GM12878 (cell line): ENCODE results near the gene FCGR1A. TPM values are rescaled to one million over a fixed set of nuclear protein-coding genes. Genes with fewer than 3 reads are reported as not detected.
"Not testable (repeated sequence)": the region's sequence is repeated elsewhere in the genome, so short reads cannot be mapped to it uniquely, and the experiment has no call there.

ENCODE experiments used
- ATAC-seq: fragments of 200-7000 bp; cut with Tn5 transposase; 3 replicates; pipeline ENCODE4 v1.9.1; 2020; ENCODE audit warnings: mild to moderate bottlenecking, moderate library complexity
- BruUV-seq: library from RNA; stranded (reverse); fragments of 400-500 nt; replicated peaks from 2 replicates; lab custom pipeline; 2021; lab: Mats Ljungman, UMichigan
- CTCF ChIA-PET: fragments of 300-600 bp; sonication (Branson Sonifier 250); formaldehyde crosslinking; extraction: SDS; loops from one replicate; lab custom pipeline; 2021; ENCODE audit warnings: inconsistent platforms; lab: Yijun Ruan, JAX
- POLR2A ChIA-PET: fragments of 350-600 bp; formaldehyde crosslinking; extraction: SDS; loops from one replicate; lab custom pipeline; 2021; ENCODE audit warnings: inconsistent platforms; lab: Charles Lee
- RAD21 ChIA-PET: fragments of 300-600 bp; sonication (Branson Sonifier 250); formaldehyde crosslinking; loops from one replicate; lab custom pipeline; 2023; ENCODE audit warnings: antibody characterized with exemption; ENCODE audit not compliant: unreplicated experiment; lab: Charles Lee
- SMC1A ChIA-PET: fragments of 300-600 bp; sonication (Branson Sonifier 250); formaldehyde crosslinking; loops from one replicate; lab custom pipeline; 2023; ENCODE audit not compliant: unreplicated experiment, uncharacterized antibody; lab: Charles Lee
- DNase-seq: peaks from one replicate; pipeline ENCODE4 v3.0.0-alpha.2; 2011; ENCODE audit warnings: low read depth, low spot score
- FAIRE-seq: peaks from 3 replicates; lab custom pipeline; 2011; peaks lifted over from hg19 to GRCh38; lab: Jason Lieb, UNC
- H2AFZ ChIP-seq: 2 replicates; pipeline ENCODE4 v1.6.0; 2011; ENCODE audit warnings: low read depth, low read length, control low read depth; ENCODE audit not compliant: control insufficient read depth
- H3K27ac ChIP-seq: 2 replicates; pipeline ENCODE4 v1.5.1; 2011; ENCODE audit warnings: control low read depth; ENCODE audit not compliant: control insufficient read depth, insufficient read depth
- H3K27me3 ChIP-seq, 2 experiments: replicated peaks in 1 of 2; 2 replicates each; pipeline versions ENCODE4 v1.6.0 to v1.6.1; 2011; ENCODE audit warnings: low read length in 1 of 2; ENCODE audit not compliant: control insufficient read depth in 2 of 2, insufficient read depth in 2 of 2
- H3K36me3 ChIP-seq, 2 experiments: 2 replicates each; pipeline ENCODE4 v1.5.1; 2011; ENCODE audit warnings: low read length in 1 of 2; ENCODE audit not compliant: control insufficient read depth in 2 of 2, insufficient read depth in 2 of 2
- H3K4me1 ChIP-seq: 2 replicates; pipeline ENCODE4 v1.6.1; 2011; ENCODE audit warnings: mild to moderate bottlenecking, low read length, moderate library complexity, mixed read lengths; ENCODE audit not compliant: control insufficient read depth, insufficient read depth
- H3K4me2 ChIP-seq: 2 replicates; pipeline ENCODE4 v1.6.0; 2011; ENCODE audit warnings: control low read depth; ENCODE audit not compliant: control insufficient read depth, insufficient read depth
- H3K4me3 ChIP-seq: fragments of 200-600 bp; sonication (generic); 2 replicates; pipeline ENCODE4 v1.5.1; 2016
- H3K79me2 ChIP-seq: 2 replicates; pipeline ENCODE4 v1.6.0; 2011; ENCODE audit warnings: low read length; ENCODE audit not compliant: control insufficient read depth, insufficient read depth
- H3K9ac ChIP-seq: 2 replicates; pipeline ENCODE4 v1.8.0; 2011; ENCODE audit warnings: low read length, control low read depth, mixed read lengths; ENCODE audit not compliant: control insufficient read depth, insufficient read depth
- H3K9me3 ChIP-seq: replicated peaks from 3 replicates; pipeline ENCODE4 v1.5.1; 2011; ENCODE audit warnings: mild to moderate bottlenecking, low read length; ENCODE audit not compliant: control insufficient read depth, insufficient read depth
- H4K20me1 ChIP-seq: 2 replicates; pipeline ENCODE4 v1.6.0; 2011; ENCODE audit not compliant: control insufficient read depth, insufficient read depth
- WGBS: methylation state at CpG from one replicate; pipeline ENCODE4 v1.1.6; 2016; ENCODE audit warnings: low lambda C conversion rate; ENCODE audit not compliant: insufficient replicate concordance, insufficient coverage; ENCODE audit errors: missing lambda C conversion rate; 5-methylcytosine and 5-hydroxymethylcytosine counted together
- in situ Hi-C: fragments of 300-500 bp; cut with MboI; formaldehyde crosslinking; loops from 9 replicates; pipeline ENCODE4 v1.14.3; 2018; ENCODE audit warnings: mixed read lengths
- intact Hi-C: fragments of 100-400 bp; cut with micrococcal nuclease; formaldehyde crosslinking; loops from one replicate; pipeline ENCODE4 v1.14.2; 2022; ENCODE audit not compliant: unreplicated experiment
- polyA plus RNA-seq, 11 experiments: library from polyadenylated mRNA; depleted of rRNA in 4 of 11; unstranded in 6 of 11; stranded (reverse) in 5 of 11; fragments of >200 nt; fragmentation: Nextera tagmentation in 4 of 11; fragmentation: Illumina TruSeq in 1 of 11; extraction: Ambion mirVana in 4 of 11; extraction: Trizol in 1 of 11; gene quantifications; 1 replicate in 1 of 11; 2 replicates in 10 of 11; pipeline versions ENCODE4 v1.2.1 to v1.2.3, GENCODE V29; 2011 to 2016; ENCODE audit warnings: inconsistent platforms in 2 of 11, missing spikeins in 2 of 11, low read depth in 1 of 11
- total RNA-seq, 4 experiments: library from RNA; depleted of rRNA in 3 of 4; stranded (reverse); fragments of >200 nt in 3 of 4; fragmentation: Illumina TruSeq in 1 of 4; extraction: Trizol in 1 of 4; gene quantifications; 2 replicates each; pipeline versions ENCODE4 v1.2.1 to v1.2.3, GENCODE V29; 2013 to 2021

Gene FCGR1A
- total and polyA plus RNA-seq, 10 of the 15 experiments (the other 5 are each of a cell fraction or from before 2014, with no cell fraction given), result not detected

DNA sequence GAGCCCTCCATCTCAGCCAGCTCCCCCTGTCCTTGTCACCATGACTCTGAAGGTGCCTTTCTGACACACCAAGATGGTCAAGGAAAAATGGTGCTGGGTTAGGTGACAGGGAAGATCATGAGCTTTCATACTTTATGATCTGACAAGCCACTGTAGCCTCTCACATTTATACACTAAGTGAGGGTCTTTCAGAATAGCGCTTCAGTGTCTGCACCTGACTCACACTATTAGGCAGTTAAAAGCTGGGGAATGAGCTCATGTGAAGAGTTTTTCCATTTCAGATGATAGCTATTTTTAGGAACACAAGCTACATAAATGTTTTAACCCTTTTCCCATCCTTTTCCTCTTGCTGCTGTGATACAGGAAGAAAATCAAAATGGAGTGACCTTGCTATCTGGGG is 4.2 kb upstream of the FCGR1A start:
- H3K4me2 ChIP-seq, intact Hi-C loops, H3K9me3 ChIP-seq, H2AFZ ChIP-seq, SMC1A ChIA-PET, RAD21 ChIA-PET, H4K20me1 ChIP-seq, H3K4me3 ChIP-seq, BruUV-seq, FAIRE-seq, DNase-seq, POLR2A ChIA-PET, H3K27me3 ChIP-seq, H3K9ac ChIP-seq, CTCF ChIA-PET, ATAC-seq, H3K4me1 ChIP-seq, H3K79me2 ChIP-seq, in situ Hi-C loops, H3K27ac ChIP-seq, H3K36me3 ChIP-seq: not testable (repeated sequence)
- WGBS, result no CpG with 5 or more reads among the region's 1 CpG

DNA sequence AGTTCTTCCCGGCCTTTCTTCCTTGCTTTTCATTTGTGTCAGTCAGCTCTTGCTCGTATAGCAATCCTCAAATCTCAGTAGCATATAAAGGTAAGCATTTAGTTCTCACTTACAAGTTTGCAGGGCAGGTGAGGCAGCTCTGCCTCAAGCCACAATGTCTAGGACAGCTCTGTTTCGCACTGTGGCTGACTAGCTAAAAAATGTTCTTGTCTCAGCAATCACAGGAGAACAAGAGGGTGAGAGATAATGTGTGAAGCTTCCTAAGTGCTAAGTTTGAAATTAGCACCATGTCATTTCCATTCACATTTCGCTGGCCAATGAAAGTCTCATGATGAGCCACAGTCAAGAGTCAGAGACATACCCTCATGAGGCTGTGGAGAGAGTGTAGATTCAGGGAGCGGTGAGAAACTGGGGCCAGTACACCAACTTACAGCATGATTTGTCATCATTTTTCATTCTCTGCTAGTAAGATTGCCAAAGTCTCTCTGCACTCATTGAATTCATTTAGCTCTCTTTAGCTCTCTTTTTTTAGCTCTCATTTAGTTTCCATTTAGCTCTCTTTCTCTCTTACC is 995 bp upstream of the FCGR1A start:
- intact Hi-C loops, H3K27ac ChIP-seq, H3K4me3 ChIP-seq, RAD21 ChIA-PET, H3K27me3 ChIP-seq, BruUV-seq, H3K36me3 ChIP-seq, FAIRE-seq, ATAC-seq, DNase-seq, H3K79me2 ChIP-seq, POLR2A ChIA-PET, H3K4me1 ChIP-seq, H3K4me2 ChIP-seq, SMC1A ChIA-PET, H2AFZ ChIP-seq, H4K20me1 ChIP-seq, in situ Hi-C loops, CTCF ChIA-PET, H3K9me3 ChIP-seq, H3K9ac ChIP-seq: not testable (repeated sequence)
- 36% methylated on average over 5 of the region's 5 CpGs for WGBS

DNA sequence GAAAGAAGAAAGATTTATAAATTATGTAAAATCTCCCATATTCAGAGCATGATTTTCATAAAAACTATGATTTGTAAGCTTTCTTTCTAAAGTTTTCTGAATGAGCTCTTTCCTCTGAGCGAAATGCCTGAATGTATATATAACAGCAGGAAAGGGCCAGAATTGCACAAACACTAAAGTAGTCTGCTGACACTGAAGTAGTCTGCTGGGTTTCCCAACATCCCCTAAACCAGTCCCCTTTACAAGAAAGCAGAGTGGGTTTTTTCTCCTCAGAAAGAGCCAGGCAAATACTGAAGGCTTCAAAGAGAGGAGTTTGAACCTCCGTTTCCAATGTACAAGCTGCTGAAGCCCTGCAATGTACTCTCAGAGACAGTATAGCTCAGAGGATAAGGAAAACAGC is 795 bp downstream of the FCGR1A start:
- H3K27me3 ChIP-seq, RAD21 ChIA-PET, H4K20me1 ChIP-seq, H3K4me1 ChIP-seq, BruUV-seq, H3K9ac ChIP-seq, H3K9me3 ChIP-seq, H3K4me3 ChIP-seq, H3K27ac ChIP-seq, SMC1A ChIA-PET, H3K4me2 ChIP-seq, H3K36me3 ChIP-seq, H2AFZ ChIP-seq, H3K79me2 ChIP-seq, intact Hi-C loops, in situ Hi-C loops, FAIRE-seq, ATAC-seq, DNase-seq, CTCF ChIA-PET, POLR2A ChIA-PET: not testable (repeated sequence)
- no CpG with 5 or more reads among the region's 2 CpGs for WGBS

DNA sequence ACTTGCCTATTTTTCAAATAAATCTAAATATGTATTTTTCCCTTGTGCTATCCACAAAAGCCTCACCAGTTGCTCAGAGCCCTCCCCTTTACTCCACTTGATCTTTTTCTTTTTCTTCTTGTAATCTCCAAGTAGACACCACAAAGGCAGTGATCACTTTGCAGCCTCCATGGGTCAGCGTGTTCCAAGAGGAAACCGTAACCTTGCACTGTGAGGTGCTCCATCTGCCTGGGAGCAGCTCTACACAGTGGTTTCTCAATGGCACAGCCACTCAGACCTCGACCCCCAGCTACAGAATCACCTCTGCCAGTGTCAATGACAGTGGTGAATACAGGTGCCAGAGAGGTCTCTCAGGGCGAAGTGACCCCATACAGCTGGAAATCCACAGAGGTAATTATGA is 1.4 kb downstream of the FCGR1A start:
- H3K36me3 ChIP-seq, H2AFZ ChIP-seq, H3K4me1 ChIP-seq, H3K4me3 ChIP-seq, CTCF ChIA-PET, in situ Hi-C loops, H3K79me2 ChIP-seq, H3K4me2 ChIP-seq, H4K20me1 ChIP-seq, BruUV-seq, H3K27ac ChIP-seq, SMC1A ChIA-PET, H3K9ac ChIP-seq, FAIRE-seq, DNase-seq, ATAC-seq, POLR2A ChIA-PET, intact Hi-C loops, RAD21 ChIA-PET, H3K9me3 ChIP-seq, H3K27me3 ChIP-seq: not testable (repeated sequence)
- 43% methylated on average over 2 of the region's 4 CpGs for WGBS
